H9 (cell line): ENCODE measurements around the gene PEPD. TPM values are rescaled to one million over a fixed set of nuclear protein-coding genes. Genes with fewer than 3 reads are reported as not detected.

Experiments used
- DNase-seq: peaks from one replicate; pipeline ENCODE4 v3.0.0-alpha.2; 2017
- H2AFZ ChIP-seq: one replicate; pipeline ENCODE4 v1.6.1; 2013; ENCODE audit warnings: mild to moderate bottlenecking, low read length, control low read depth, moderate library complexity
- H2AK5ac ChIP-seq: 2 replicates; pipeline ENCODE4 v1.6.1; 2013; ENCODE audit warnings: low read length, control low read depth, mixed read lengths; ENCODE audit not compliant: insufficient read length
- H2BK120ac ChIP-seq: one replicate; pipeline ENCODE4 v1.6.1; 2013; ENCODE audit warnings: low read depth, mild to moderate bottlenecking, low read length, control low read depth, inconsistent platforms; ENCODE audit not compliant: poor library complexity, severe bottlenecking
- H2BK12ac ChIP-seq: 2 replicates; pipeline ENCODE4 v1.6.1; 2013; ENCODE audit warnings: low read length, control low read depth, mixed read lengths, low read depth; ENCODE audit not compliant: insufficient read length
- H2BK15ac ChIP-seq: 2 replicates; pipeline ENCODE4 v1.6.1; 2013; ENCODE audit warnings: low read depth, low read length, control low read depth
- H2BK20ac ChIP-seq: one replicate; pipeline ENCODE4 v1.6.1; 2013; ENCODE audit warnings: low read depth, mild to moderate bottlenecking, low read length, control low read depth, inconsistent platforms; ENCODE audit not compliant: poor library complexity, severe bottlenecking
- H2BK5ac ChIP-seq: 2 replicates; pipeline ENCODE4 v1.6.1; 2013; ENCODE audit warnings: low read length, control low read depth, mixed read lengths; ENCODE audit not compliant: insufficient read length
- H3K14ac ChIP-seq: 2 replicates; pipeline ENCODE4 v1.6.1; 2013; ENCODE audit warnings: low read length, control low read depth; ENCODE audit not compliant: insufficient read depth
- H3K18ac ChIP-seq: 2 replicates; pipeline ENCODE4 v1.6.1; 2013; ENCODE audit warnings: low read depth, mild to moderate bottlenecking, mixed read lengths, low read length, control low read depth; ENCODE audit not compliant: insufficient read length
- H3K23ac ChIP-seq: 2 replicates; pipeline ENCODE4 v1.6.1; 2013; ENCODE audit warnings: low read length, control low read depth, mixed read lengths, low read depth; ENCODE audit not compliant: insufficient read length
- H3K23me2 ChIP-seq: 2 replicates; pipeline ENCODE4 v1.6.1; 2013; ENCODE audit warnings: low read depth, mild to moderate bottlenecking, mixed read lengths, low read length, control low read depth; ENCODE audit not compliant: insufficient read length, poor library complexity, severe bottlenecking
- H3K27ac ChIP-seq: 2 replicates; pipeline ENCODE4 v1.5.1; 2013; ENCODE audit warnings: low read length, control low read depth, mixed read lengths, low read depth; ENCODE audit not compliant: insufficient read length
- H3K27me3 ChIP-seq: 2 replicates; pipeline ENCODE4 v1.6.1; 2013; ENCODE audit warnings: low read length, control low read depth, inconsistent platforms; ENCODE audit not compliant: insufficient read depth
- H3K4ac ChIP-seq: 2 replicates; pipeline ENCODE4 v1.6.1; 2013; ENCODE audit warnings: low read depth, mild to moderate bottlenecking, control low read depth, inconsistent platforms, low read length, moderate library complexity
- H3K4me1 ChIP-seq: 2 replicates; pipeline ENCODE4 v1.6.1; 2013; ENCODE audit warnings: low read length, control low read depth, inconsistent platforms; ENCODE audit not compliant: insufficient read depth
- H3K4me2 ChIP-seq: 2 replicates; pipeline ENCODE4 v1.6.1; 2013; ENCODE audit warnings: low read length, control low read depth, mixed read lengths; ENCODE audit not compliant: insufficient read length, insufficient read depth
- H3K56ac ChIP-seq: 2 replicates; pipeline ENCODE4 v1.6.1; 2013; ENCODE audit warnings: low read depth, mild to moderate bottlenecking, mixed read lengths, low read length, control low read depth; ENCODE audit not compliant: insufficient read length
- H3K79me1 ChIP-seq: 2 replicates; pipeline ENCODE4 v1.6.1; 2013; ENCODE audit warnings: low read depth, mild to moderate bottlenecking, moderate library complexity, low read length, control low read depth, inconsistent platforms; ENCODE audit not compliant: insufficient read depth, poor library complexity, severe bottlenecking
- H3K79me2 ChIP-seq: 2 replicates; pipeline ENCODE4 v1.6.1; 2013; ENCODE audit warnings: low read length, control low read depth, inconsistent platforms; ENCODE audit not compliant: insufficient read depth
- H3K9ac ChIP-seq: 2 replicates; pipeline ENCODE4 v1.6.1; 2013; ENCODE audit warnings: low read length, control low read depth, mixed read lengths; ENCODE audit not compliant: insufficient read length; ENCODE audit errors: extremely low read depth
- H3K9me3 ChIP-seq: one replicate; pipeline ENCODE4 v1.6.1; 2013; ENCODE audit warnings: low read depth, low read length, inconsistent platforms; ENCODE audit not compliant: control insufficient read depth
- H3T11ph ChIP-seq: one replicate; pipeline ENCODE4 v1.6.1; 2013; ENCODE audit warnings: mild to moderate bottlenecking, low read length, control low read depth, inconsistent platforms
- H4K20me1 ChIP-seq: one replicate; pipeline ENCODE4 v1.6.1; 2013; ENCODE audit not compliant: control insufficient read depth, insufficient read length, insufficient read depth
- H4K5ac ChIP-seq: 2 replicates; pipeline ENCODE4 v1.6.1; 2013; ENCODE audit warnings: low read depth, mild to moderate bottlenecking, mixed read lengths, low read length, control low read depth; ENCODE audit not compliant: insufficient read length
- H4K8ac ChIP-seq: replicated peaks from 2 replicates; pipeline ENCODE4 v1.6.1; 2013; ENCODE audit warnings: low read length, control low read depth, mixed read lengths, low read depth; ENCODE audit not compliant: insufficient read length
- H4K91ac ChIP-seq: 2 replicates; pipeline ENCODE4 v1.6.1; 2013; ENCODE audit warnings: low read depth, mild to moderate bottlenecking, moderate library complexity, mixed read lengths, low read length, control low read depth; ENCODE audit not compliant: insufficient read length
- H3K27ac Mint-ChIP-seq, 3 experiments: 2 replicates in 2 of 3; 3 replicates in 1 of 3; pipeline ENCODE4 v1.8.0; 2020 to 2021; ENCODE audit warnings: mixed read lengths in 3 of 3, mild to moderate bottlenecking in 1 of 3, moderate library complexity in 1 of 3
- H3K27me3 Mint-ChIP-seq: 2 replicates; pipeline ENCODE4 v1.8.0; 2021; ENCODE audit warnings: low read depth, mild to moderate bottlenecking, moderate library complexity, mixed read lengths
- H3K36me3 Mint-ChIP-seq, 3 experiments: 2 replicates in 2 of 3; 3 replicates in 1 of 3; pipeline ENCODE4 v1.8.0; 2020 to 2021; ENCODE audit warnings: low read depth in 3 of 3, mixed read lengths in 3 of 3; ENCODE audit not compliant: insufficient read depth in 1 of 3
- H3K4me1 Mint-ChIP-seq, 2 experiments: 2 replicates each; pipeline ENCODE4 v1.8.0; 2020; ENCODE audit warnings: mixed read lengths in 2 of 2
- H3K4me3 Mint-ChIP-seq, 2 experiments: 2 replicates in 1 of 2; 3 replicates in 1 of 2; pipeline ENCODE4 v1.8.0; 2020 to 2021; ENCODE audit warnings: mild to moderate bottlenecking in 2 of 2, mixed read lengths in 2 of 2, moderate library complexity in 1 of 2
- H3K9me3 Mint-ChIP-seq, 2 experiments: 2 replicates in 1 of 2; 3 replicates in 1 of 2; pipeline ENCODE4 v1.8.0; 2020; ENCODE audit warnings: mild to moderate bottlenecking in 2 of 2, mixed read lengths in 2 of 2, moderate library complexity in 1 of 2
- WGBS: extraction: QIAGEN DNeasy Blood & Tissue Kit; methylation state at CpG from one replicate; pipeline ENCODE4 v1.1.7; 2013; ENCODE audit warnings: missing lambda C conversion rate, low lambda C conversion rate, mixed read lengths; ENCODE audit not compliant: insufficient read length; ENCODE audit errors: extremely low coverage; 5-methylcytosine and 5-hydroxymethylcytosine counted together
- total RNA-seq: library from RNA; stranded (reverse); gene quantifications from 2 replicates; pipeline ENCODE4 v1.2.1, GENCODE V29; 2021
- TF ChIP-seq, protein P1 (sequence below): fragments of 200-600 bp; sonication (generic); conservative IDR thresholded peaks from 3 replicates; pipeline ENCODE4 v1.8.0; 2021; ENCODE audit warnings: antibody characterized with exemption, mild to moderate bottlenecking

The PEPD gene
- total RNA-seq, 1 experiment from 2014 or later, result 52.8 TPM

DNA sequence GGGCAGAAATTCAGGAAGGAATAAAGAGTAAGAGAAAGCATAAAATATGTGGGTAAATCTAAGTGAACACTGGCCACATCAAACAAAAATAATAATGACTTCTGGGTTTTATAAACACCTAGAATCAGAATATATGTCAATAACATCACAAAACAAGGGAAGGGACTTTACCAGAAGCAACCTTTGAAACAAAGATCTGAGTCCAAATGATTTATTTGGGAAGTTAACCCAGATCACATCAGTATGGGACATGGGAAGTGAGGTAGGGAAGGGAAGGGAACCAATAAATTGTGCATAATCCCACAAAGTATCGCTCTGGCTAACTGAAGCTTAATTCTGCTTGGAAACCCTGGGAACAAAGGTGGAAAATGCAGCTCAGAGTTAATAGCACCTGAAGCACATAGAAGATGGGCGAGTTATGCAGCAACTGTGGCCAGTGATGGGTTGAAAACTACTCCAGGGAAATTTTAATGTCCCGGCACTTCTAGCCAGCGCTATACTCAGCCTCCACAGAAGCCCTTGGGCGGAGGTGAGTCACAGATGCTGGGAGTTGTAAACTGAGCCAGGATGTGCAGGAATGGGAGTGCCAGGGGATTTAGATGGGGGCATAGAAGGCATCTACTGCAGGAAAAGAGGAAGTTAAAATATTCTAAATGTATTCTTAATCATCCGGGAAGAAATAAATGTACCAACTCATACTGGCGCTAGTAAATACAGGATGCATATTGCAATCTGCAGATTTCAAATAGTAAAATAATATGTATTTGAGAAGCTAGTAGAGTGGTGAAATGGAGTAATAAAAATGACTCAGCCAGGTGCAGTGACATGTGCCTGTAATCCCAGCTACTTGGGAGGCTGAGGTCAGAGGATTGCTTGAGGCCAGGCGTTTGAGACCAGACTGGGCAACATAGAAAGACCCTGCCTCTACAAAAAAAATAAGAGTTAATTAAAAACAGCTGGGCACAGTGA lies 182.3 kb downstream of the PEPD start:
- Mint-ChIP-seq H3K27ac (no peak overlapping the region), H3K4me1 (peaks cover 2 to 6% of the 10 kb centered on the region in 2 experiments), H3K4me3 (no peak overlapping the region), H3K27me3 (peaks cover 32% of the 10 kb centered on the region), H3K9me3 (no peaks in the 10 kb centered on the region), H3K36me3 (no peaks in the 10 kb centered on the region)
- Histone ChIP-seq H3K79me2 (no peaks in the 10 kb centered on the region), H4K5ac (no peak overlapping the region), H2AFZ (no peak overlapping the region), H3T11ph (no peak overlapping the region), H3K27ac (no peak overlapping the region), H3K14ac (no peak overlapping the region), H4K91ac (no peak overlapping the region), H2BK5ac (no peak overlapping the region), H2BK12ac (no peak overlapping the region), H3K4me1 (no peaks in the 10 kb centered on the region), H3K4me2 (no peak overlapping the region), H2BK15ac (no peak overlapping the region), H3K56ac (no peak overlapping the region), H4K8ac (no peak overlapping the region), H3K4ac (no peak overlapping the region), H3K23ac (no peak overlapping the region), H3K23me2 (no peaks in the 10 kb centered on the region), H3K9me3 (no peaks in the 10 kb centered on the region), H3K27me3 (no peaks in the 10 kb centered on the region), H2AK5ac (no peak overlapping the region), H3K18ac (no peak overlapping the region), H4K20me1 (no peaks in the 10 kb centered on the region), H2BK120ac (no peak overlapping the region), H2BK20ac (no peak overlapping the region), H3K79me1 (no peaks in the 10 kb centered on the region), H3K9ac (no peak overlapping the region)
- WGBS, result no CpG with 5 or more reads among the region's 8 CpGs
- no peak for DNase-seq
- TF ChIP-seq, protein P1, sequence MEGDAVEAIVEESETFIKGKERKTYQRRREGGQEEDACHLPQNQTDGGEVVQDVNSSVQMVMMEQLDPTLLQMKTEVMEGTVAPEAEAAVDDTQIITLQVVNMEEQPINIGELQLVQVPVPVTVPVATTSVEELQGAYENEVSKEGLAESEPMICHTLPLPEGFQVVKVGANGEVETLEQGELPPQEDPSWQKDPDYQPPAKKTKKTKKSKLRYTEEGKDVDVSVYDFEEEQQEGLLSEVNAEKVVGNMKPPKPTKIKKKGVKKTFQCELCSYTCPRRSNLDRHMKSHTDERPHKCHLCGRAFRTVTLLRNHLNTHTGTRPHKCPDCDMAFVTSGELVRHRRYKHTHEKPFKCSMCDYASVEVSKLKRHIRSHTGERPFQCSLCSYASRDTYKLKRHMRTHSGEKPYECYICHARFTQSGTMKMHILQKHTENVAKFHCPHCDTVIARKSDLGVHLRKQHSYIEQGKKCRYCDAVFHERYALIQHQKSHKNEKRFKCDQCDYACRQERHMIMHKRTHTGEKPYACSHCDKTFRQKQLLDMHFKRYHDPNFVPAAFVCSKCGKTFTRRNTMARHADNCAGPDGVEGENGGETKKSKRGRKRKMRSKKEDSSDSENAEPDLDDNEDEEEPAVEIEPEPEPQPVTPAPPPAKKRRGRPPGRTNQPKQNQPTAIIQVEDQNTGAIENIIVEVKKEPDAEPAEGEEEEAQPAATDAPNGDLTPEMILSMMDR, result no peak

Other genes with a start within 250 kb of the PEPD start
- 3.2 and 3.7 TPM in 2 replicates for gene CEBPA, start 219.3 kb downstream of the PEPD start, total RNA-seq
- gene CEBPG, start 148.1 kb downstream of the PEPD start, total RNA-seq, result 33.7 and 33.9 TPM in 2 replicates
- gene CHST8, start 100.2 kb upstream of the PEPD start, total RNA-seq, result 4.9 and 5.1 TPM in 2 replicates